Hepatocyte (in vitro differentiated cells): ENCODE data around the gene ASIC2. TPM values are rescaled to one million over a fixed set of nuclear protein-coding genes. Genes with fewer than 3 reads are reported as not detected.

Experiments used
- DNase-seq: peaks from one replicate; pipeline ENCODE4 v3.0.0-alpha.2; 2016; ENCODE audit warnings: low spot score
- H2AFZ ChIP-seq: fragments of 200-600 bp; sonication (generic); 2 replicates; pipeline ENCODE4 v1.6.0; 2016; ENCODE audit warnings: antibody characterized with exemption, mild to moderate bottlenecking
- H3K27ac ChIP-seq: fragments of 200-600 bp; sonication (generic); 2 replicates; pipeline ENCODE4 v1.5.1; 2016; ENCODE audit warnings: mild to moderate bottlenecking
- H3K27me3 ChIP-seq: fragments of 200-600 bp; sonication (generic); 2 replicates; pipeline ENCODE4 v1.6.1; 2016
- H3K36me3 ChIP-seq: fragments of 200-600 bp; sonication (generic); replicated peaks from 2 replicates; pipeline ENCODE4 v1.5.1; 2016; ENCODE audit warnings: low read depth; ENCODE audit not compliant: insufficient read depth
- H3K4me1 ChIP-seq: fragments of 200-600 bp; sonication (generic); 2 replicates; pipeline ENCODE4 v1.5.1; 2016; ENCODE audit warnings: mild to moderate bottlenecking, moderate library complexity; ENCODE audit not compliant: insufficient read depth
- H3K4me2 ChIP-seq: fragments of 200-600 bp; sonication (generic); 2 replicates; pipeline ENCODE4 v1.6.0; 2016
- H3K4me3 ChIP-seq: fragments of 200-600 bp; sonication (generic); 2 replicates; pipeline ENCODE4 v1.5.1; 2016; ENCODE audit warnings: mild to moderate bottlenecking
- H3K79me2 ChIP-seq: fragments of 200-600 bp; sonication (generic); 2 replicates; pipeline ENCODE4 v1.6.0; 2017; ENCODE audit warnings: mild to moderate bottlenecking
- H3K9me2 ChIP-seq: fragments of 200-600 bp; sonication (generic); replicated peaks from 2 replicates; pipeline ENCODE4 v1.6.0; 2017; ENCODE audit warnings: mild to moderate bottlenecking; ENCODE audit not compliant: insufficient read depth
- H3K9me3 ChIP-seq: fragments of 200-600 bp; sonication (generic); 2 replicates; pipeline ENCODE4 v1.5.1; 2016; ENCODE audit warnings: low read depth, mild to moderate bottlenecking
- H4K20me1 ChIP-seq: fragments of 200-600 bp; sonication (generic); 2 replicates; pipeline ENCODE4 v1.6.0; 2016; ENCODE audit warnings: mild to moderate bottlenecking; ENCODE audit not compliant: insufficient read depth, poor library complexity, severe bottlenecking
- CTCF ChIP-seq: fragments of 200-600 bp; sonication (generic); IDR thresholded peaks from 2 replicates; pipeline ENCODE4 v1.5.1; 2016; ENCODE audit warnings: antibody characterized with exemption, mild to moderate bottlenecking; ENCODE audit not compliant: poor library complexity
- EZH2 ChIP-seq: fragments of 200-600 bp; sonication (generic); IDR thresholded peaks from 2 replicates; pipeline ENCODE4 v1.6.1; 2016; ENCODE audit warnings: antibody characterized with exemption, mild to moderate bottlenecking, borderline replicate concordance
- EZH2phosphoT487 ChIP-seq: fragments of 200-600 bp; sonication (generic); IDR thresholded peaks from one replicate; pipeline ENCODE4 v1.6.1; 2018; ENCODE audit warnings: antibody characterized with exemption, mild to moderate bottlenecking, low read depth, moderate library complexity; ENCODE audit not compliant: unreplicated experiment, severe bottlenecking
- WGBS: methylation state at CpG from one replicate; pipeline ENCODE4 v1.1.6; 2016; ENCODE audit warnings: low lambda C conversion rate; ENCODE audit errors: missing lambda C conversion rate; 5-methylcytosine and 5-hydroxymethylcytosine counted together
- polyA plus RNA-seq: library from polyadenylated mRNA; unstranded; fragments of >200 nt; fragmentation: Nextera tagmentation; extraction: Ambion mirVana; gene quantifications from 2 replicates; pipeline ENCODE4 v1.2.1, GENCODE V29; 2016
- total RNA-seq: library from RNA; depleted of rRNA; stranded (reverse); fragments of >200 nt; gene quantifications from 2 replicates; pipeline ENCODE4 v1.2.3, GENCODE V29; 2014

ASIC2 gene
- total and polyA plus RNA-seq, 2 experiments from 2014 or later, result 2.3 to 3.3 TPM

GRCh38 chr17:33071656-33072055 is 221.4 kb downstream of the ASIC2 start:
- Histone ChIP-seq H3K79me2 (no peaks in the 10 kb centered on the region), H3K9me3 (no peaks in the 10 kb centered on the region), H3K4me2 (no peak overlapping the region), H3K36me3 (no peaks in the 10 kb centered on the region), H3K4me1 (no peaks in the 10 kb centered on the region), H4K20me1 (no peaks in the 10 kb centered on the region), H3K27ac (no peak overlapping the region), H3K9me2 (no peaks in the 10 kb centered on the region), H2AFZ (no peak overlapping the region), H3K27me3 (peaks cover 19% of the 10 kb centered on the region), H3K4me3 (no peak overlapping the region)
- DNase-seq, result no peak
- TF ChIP-seq EZH2phosphoT487 (no peak), EZH2 (no peak), CTCF (no peak)

GRCh38 chr17:33057564-33057963 is 235.5 kb downstream of the ASIC2 start:
- Histone ChIP-seq H3K9me3 (no peaks in the 10 kb centered on the region), H3K4me1 (no peaks in the 10 kb centered on the region), H3K36me3 (no peaks in the 10 kb centered on the region), H3K4me3 (no peak overlapping the region), H3K27me3 (no peaks in the 10 kb centered on the region), H3K4me2 (no peak overlapping the region), H3K27ac (no peak overlapping the region), H2AFZ (no peak overlapping the region), H4K20me1 (no peaks in the 10 kb centered on the region), H3K9me2 (no peaks in the 10 kb centered on the region), H3K79me2 (no peaks in the 10 kb centered on the region)
- no peak for DNase-seq
- TF ChIP-seq EZH2 (no peak), CTCF (no peak), EZH2phosphoT487 (no peak)
- WGBS, result 91% methylated on average over 2 of the region's 2 CpGs

GRCh38 chr17:33056399-33057146 is 236.5 kb downstream of the ASIC2 start:
- no peak for DNase-seq
- H3K4me2 ChIP-seq, result no peak overlapping the region
- no peaks in the 10 kb centered on the region for H3K79me2 ChIP-seq
- H3K9me2 ChIP-seq, result no peaks in the 10 kb centered on the region
- WGBS, result 85% methylated on average over 4 of the region's 4 CpGs
- H2AFZ ChIP-seq, result no peak overlapping the region
- H3K4me3 ChIP-seq, result no peak overlapping the region
- no peaks in the 10 kb centered on the region for H3K36me3 ChIP-seq
- no peaks in the 10 kb centered on the region for H3K9me3 ChIP-seq
- no peaks in the 10 kb centered on the region for H4K20me1 ChIP-seq
- no peaks in the 10 kb centered on the region for H3K4me1 ChIP-seq
- no peaks in the 10 kb centered on the region for H3K27me3 ChIP-seq
- TF ChIP-seq CTCF (no peak), EZH2phosphoT487 (no peak), EZH2 (no peak)
- no peak overlapping the region for H3K27ac ChIP-seq

GRCh38 chr17:33055746-33056145 is 237.3 kb downstream of the ASIC2 start:
- DNase-seq, result no peak
- H3K4me3 ChIP-seq, result no peak overlapping the region

More at GRCh38 chr17:33055746-33056145, 237.3 kb downstream of the ASIC2 start:
- Histone ChIP-seq H3K79me2 (no peaks in the 10 kb centered on the region), H3K4me2 (no peak overlapping the region), H3K27ac (no peak overlapping the region), H3K9me3 (no peaks in the 10 kb centered on the region), H3K9me2 (no peaks in the 10 kb centered on the region), H3K4me1 (no peaks in the 10 kb centered on the region), H3K27me3 (no peaks in the 10 kb centered on the region), H4K20me1 (no peaks in the 10 kb centered on the region), H3K36me3 (no peaks in the 10 kb centered on the region), H2AFZ (no peak overlapping the region)
- WGBS, result 95% methylated on average over 9 of the region's 9 CpGs
- TF ChIP-seq EZH2phosphoT487 (no peak), CTCF (no peak), EZH2 (no peak)
